Naive thymus-derived CD8-positive, alpha-beta T cell (primary cell): ENCODE measurements around the gene FAM120A. TPM values are rescaled to one million over a fixed set of nuclear protein-coding genes. Genes with fewer than 3 reads are reported as not detected.
A peak's percentile ranks its signal among the peaks of the same experiment; 100 is the strongest.

Source experiments
- ATAC-seq, 2 donors: fragments of 150-1000 bp; cut with Tn5 transposase in 1 of 2; sonication (Bioruptor Pico), chemical (Tn5 transposase) in 1 of 2; 1 replicate in 1 of 2; 2 replicates in 1 of 2; pipeline ENCODE4 v1.10.0; 2021; ENCODE audit warnings: mild to moderate bottlenecking in 2 of 2, moderate library complexity in 2 of 2
- POLR2A ChIA-PET: fragments of 350-600 bp; sonication (Branson Sonifier 250); formaldehyde crosslinking; loops from one replicate; lab custom pipeline; 2021; ENCODE audit warnings: antibody characterized with exemption; lab: Charles Lee
- DNase-seq, 10 donors: peaks; one replicate each; pipeline versions ENCODE4 v3.0.0 to v3.0.0-alpha.2; 2020 to 2022
- H3K27ac Mint-ChIP-seq, 10 donors: one replicate each; pipeline ENCODE4 v1.8.0; 2020 to 2022; ENCODE audit warnings: mild to moderate bottlenecking in 10 of 10, mixed read lengths in 10 of 10, moderate library complexity in 4 of 10, inconsistent platforms in 1 of 10
- H3K27me3 Mint-ChIP-seq, 5 donors: one replicate each; pipeline ENCODE4 v1.8.0; 2021 to 2022; ENCODE audit warnings: mixed read lengths in 5 of 5
- H3K36me3 Mint-ChIP-seq, 3 donors: one replicate each; pipeline ENCODE4 v1.8.0; 2020 to 2022; ENCODE audit warnings: mixed read lengths in 3 of 3, mild to moderate bottlenecking in 2 of 3, inconsistent platforms in 1 of 3
- H3K4me1 Mint-ChIP-seq, 4 donors: one replicate each; pipeline ENCODE4 v1.8.0; 2021 to 2022; ENCODE audit warnings: mixed read lengths in 4 of 4
- H3K4me3 Mint-ChIP-seq, 10 donors: one replicate each; pipeline ENCODE4 v1.8.0; 2020 to 2022; ENCODE audit warnings: mild to moderate bottlenecking in 10 of 10, mixed read lengths in 10 of 10, moderate library complexity in 6 of 10, inconsistent platforms in 1 of 10
- H3K9me3 Mint-ChIP-seq, 9 donors: one replicate each; pipeline ENCODE4 v1.8.0; 2020 to 2022; ENCODE audit warnings: mixed read lengths in 9 of 9, mild to moderate bottlenecking in 3 of 9, inconsistent platforms in 1 of 9, moderate library complexity in 1 of 9
- polyA plus RNA-seq, 3 donors: library from polyadenylated mRNA; unstranded; fragments of 300-500 nt; fragmentation: Illumina TruSeq; gene quantifications; one replicate each; pipeline ENCODE4 v1.2.3, GENCODE V29; 2021
- total RNA-seq, 8 experiments: library from RNA in 2 of 8; stranded (reverse) in 2 of 8; gene quantifications; one replicate each; pipeline ENCODE4 v1.2.3 and lab custom pipeline; 2021 to 2026

The FAM120A gene
- total and polyA plus RNA-seq, 5 experiments from 2014 or later = 7.8 to 85.4 (median 10.7) TPM

- no peaks in the 10 kb centered on the region for H3K27me3 Mint-ChIP-seq
- H3K4me1 Mint-ChIP-seq = peaks cover 56 to 95% (median 87%) of the 10 kb centered on the region in 4 donors
- H3K36me3 Mint-ChIP-seq = peaks cover 0 to 6% (median 0%) of the 10 kb centered on the region in 3 donors
- DNase-seq = no peak
- no peaks in the 10 kb centered on the region for H3K9me3 Mint-ChIP-seq
- POLR2A ChIA-PET = interaction anchor here (0.6 kb wide), 1 partner anchor 24 kb away, joined by 3 read pairs; no protein-coding TSS in a partner anchor
- no peak for ATAC-seq
- H3K4me3 Mint-ChIP-seq = peak overlapping the region in 8 of 10 donors; percentile 3 to 49 (median 26)
- peak overlapping the region in 8 of 10 donors; percentile 39 to 84 (median 64) for H3K27ac Mint-ChIP-seq
Measured at GRCh38 chr9:93463638-93464248, 12.3 kb downstream of the FAM120A start.

GRCh38 chr9:93464395-93464794 is 12.9 kb downstream of the FAM120A start:
- POLR2A ChIA-PET = interaction anchor here (0.6 to 1.0 kb wide), 2 partner anchors 13 to 25 kb away, joined by 3 read pairs; partner anchors contain the start of gene FAM120A

DNA sequence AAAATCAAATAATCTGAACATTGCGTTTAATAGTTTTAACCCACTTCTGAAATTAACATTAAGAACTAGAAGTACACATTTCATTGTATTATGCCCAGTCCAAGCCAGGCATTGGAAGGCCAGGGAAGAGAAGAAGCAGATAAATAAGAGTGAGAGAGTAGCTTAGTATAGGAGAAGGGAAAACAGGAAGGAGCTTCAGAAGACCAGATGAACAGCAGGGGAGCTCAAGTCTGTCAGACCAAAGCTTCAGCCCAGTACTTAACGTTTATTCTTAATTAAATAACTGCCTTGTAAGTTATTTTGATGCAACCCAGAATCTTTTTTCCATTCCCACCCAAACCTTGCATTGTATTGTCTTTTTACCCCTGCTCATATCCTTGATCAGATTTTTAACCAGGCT is 13.4 kb downstream of the FAM120A start:
- DNase-seq = no peak
- ATAC-seq = no peak
- Mint-ChIP-seq H3K27ac (peak overlapping the region in 7 of 10 donors; percentile 2 to 84 (median 63)), H3K36me3 (peaks cover 0 to 5% (median 0%) of the 10 kb centered on the region in 3 donors), H3K27me3 (no peaks in the 10 kb centered on the region), H3K4me1 (peaks cover 52 to 95% (median 83%) of the 10 kb centered on the region in 4 donors), H3K9me3 (no peaks in the 10 kb centered on the region), H3K4me3 (peak overlapping the region in 8 of 10 donors; percentile 11 to 64 (median 31))
- POLR2A ChIA-PET = interaction anchor here (0.9 to 1.0 kb wide), 2 partner anchors 14 to 102 kb away, joined by 3 read pairs; partner anchors contain the start of gene FAM120A

More at GRCh38 chr9:93464395-93464794, 12.9 kb downstream of the FAM120A start:
- ATAC-seq = no peak
- DNase-seq = no peak
- H3K4me1 Mint-ChIP-seq = peaks cover 56 to 95% (median 86%) of the 10 kb centered on the region in 4 donors
- no peaks in the 10 kb centered on the region for H3K9me3 Mint-ChIP-seq
- no peaks in the 10 kb centered on the region for H3K27me3 Mint-ChIP-seq
- peak overlapping the region in 6 of 10 donors; percentile 11 to 64 (median 32) for H3K4me3 Mint-ChIP-seq
- peaks cover 0 to 7% (median 0%) of the 10 kb centered on the region in 3 donors for H3K36me3 Mint-ChIP-seq
- peak overlapping the region in 8 of 10 donors; percentile 44 to 84 (median 66) for H3K27ac Mint-ChIP-seq

DNA sequence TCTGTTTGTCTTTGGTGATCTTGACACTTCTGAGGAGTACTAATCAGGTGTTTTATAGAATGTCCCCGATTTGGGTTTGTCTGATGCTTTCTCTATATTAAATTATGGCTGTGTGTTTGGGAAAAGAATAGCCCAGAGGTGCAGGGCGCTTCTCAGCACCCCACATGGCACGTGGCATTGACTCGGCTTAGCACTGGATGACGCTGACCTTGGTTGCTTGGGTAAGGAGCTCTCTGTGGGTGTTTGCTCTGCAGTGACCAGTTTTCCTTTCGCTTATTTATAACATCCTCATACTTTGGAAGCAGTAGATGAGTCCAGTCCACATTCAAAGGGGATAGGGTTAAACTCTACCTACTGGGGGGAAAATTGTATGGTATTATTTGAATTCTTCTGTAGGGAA is 14.4 kb downstream of the FAM120A start:
- POLR2A ChIA-PET = interaction anchor here (0.9 kb wide), 1 partner anchor 101 kb away, joined by 3 read pairs; no protein-coding TSS in a partner anchor
- H3K27ac Mint-ChIP-seq = peak overlapping the region in 4 of 10 donors; percentile 66 to 84 (median 80)
- no peak for DNase-seq
- H3K27me3 Mint-ChIP-seq = no peaks in the 10 kb centered on the region
- peak overlapping the region in 7 of 10 donors; percentile 15 to 69 (median 31) for H3K4me3 Mint-ChIP-seq
- H3K36me3 Mint-ChIP-seq = peaks cover 0 to 13% (median 0%) of the 10 kb centered on the region in 3 donors
- peaks cover 56 to 96% (median 83%) of the 10 kb centered on the region in 4 donors for H3K4me1 Mint-ChIP-seq
- H3K9me3 Mint-ChIP-seq = no peaks in the 10 kb centered on the region
- ATAC-seq = no peak

- H3K4me3 Mint-ChIP-seq = peak overlapping the region in 8 of 10 donors; percentile 1 to 69 (median 48)
- peak overlapping the region in 3 of 10 donors; percentile 38 to 71 (median 64) for H3K27ac Mint-ChIP-seq
- peaks cover 0 to 19% (median 4%) of the 10 kb centered on the region in 3 donors for H3K36me3 Mint-ChIP-seq
- H3K4me1 Mint-ChIP-seq = peaks cover 54 to 97% (median 82%) of the 10 kb centered on the region in 4 donors
- H3K9me3 Mint-ChIP-seq = no peaks in the 10 kb centered on the region
- POLR2A ChIA-PET = no interaction called here
- DNase-seq (no peak), ATAC-seq (no peak)
- H3K27me3 Mint-ChIP-seq = no peaks in the 10 kb centered on the region
Measured at GRCh38 chr9:93466416-93467061, 15.1 kb downstream of the FAM120A start.

- POLR2A ChIA-PET = no interaction called here
- ATAC-seq (no peak), DNase-seq (no peak)
- H3K9me3 Mint-ChIP-seq = no peaks in the 10 kb centered on the region
- H3K4me1 Mint-ChIP-seq = peaks cover 54 to 93% (median 80%) of the 10 kb centered on the region in 4 donors
- peaks cover 0 to 21% (median 4%) of the 10 kb centered on the region in 3 donors for H3K36me3 Mint-ChIP-seq
- H3K27me3 Mint-ChIP-seq = no peaks in the 10 kb centered on the region
- H3K4me3 Mint-ChIP-seq = peak overlapping the region in 8 of 10 donors; percentile 2 to 68 (median 49)
- H3K27ac Mint-ChIP-seq = peak overlapping the region in 3 of 10 donors; percentile 14 to 71 (median 56)
Measured at GRCh38 chr9:93467062-93467416, 15.6 kb downstream of the FAM120A start.

DNA sequence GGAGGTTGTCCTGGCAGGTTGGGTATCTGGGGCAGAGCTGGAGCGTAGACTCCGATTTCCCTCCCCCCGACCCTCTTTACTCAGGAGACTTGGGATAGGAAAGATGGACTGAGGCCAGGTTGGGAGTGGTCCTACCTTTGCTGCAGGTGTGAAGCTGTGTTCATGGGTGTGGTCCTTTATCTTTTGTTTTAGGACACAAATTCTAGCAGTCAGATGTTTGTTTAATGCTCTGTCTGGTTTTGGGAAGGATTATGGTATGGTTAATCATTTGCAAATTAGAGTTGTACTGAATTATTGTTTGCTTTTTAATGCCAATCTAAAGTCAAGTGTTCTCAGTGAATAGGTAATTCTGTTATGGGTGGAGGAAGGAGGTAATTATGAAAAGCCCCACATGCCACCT is 16.0 kb downstream of the FAM120A start:
- ATAC-seq (no peak), DNase-seq (no peak)
- peaks cover 0 to 25% (median 4%) of the 10 kb centered on the region in 3 donors for H3K36me3 Mint-ChIP-seq
- peak overlapping the region in 3 of 10 donors; percentile 46 to 71 (median 56) for H3K27ac Mint-ChIP-seq
- peaks cover 53 to 92% (median 79%) of the 10 kb centered on the region in 4 donors for H3K4me1 Mint-ChIP-seq
- POLR2A ChIA-PET = interaction anchor here (0.9 kb wide), 1 partner anchor 99 kb away, joined by 4 read pairs; no protein-coding TSS in a partner anchor
- H3K4me3 Mint-ChIP-seq = peak overlapping the region in 9 of 10 donors; percentile 2 to 68 (median 54)
- H3K27me3 Mint-ChIP-seq = no peaks in the 10 kb centered on the region
- no peaks in the 10 kb centered on the region for H3K9me3 Mint-ChIP-seq

- H3K4me1 Mint-ChIP-seq = peaks cover 46 to 78% (median 69%) of the 10 kb centered on the region in 4 donors
- POLR2A ChIA-PET = no interaction called here
- no peak for ATAC-seq
- H3K4me3 Mint-ChIP-seq = peak overlapping the region in 8 of 10 donors; percentile 30 to 78 (median 45)
- peak overlapping the region in 5 of 10 donors; percentile 39 to 56 (median 41) for H3K27ac Mint-ChIP-seq
- peaks cover 0 to 37% (median 4%) of the 10 kb centered on the region in 3 donors for H3K36me3 Mint-ChIP-seq
- no peak for DNase-seq
- no peaks in the 10 kb centered on the region for H3K27me3 Mint-ChIP-seq
- H3K9me3 Mint-ChIP-seq = no peaks in the 10 kb centered on the region
Measured at GRCh38 chr9:93468763-93469456, 17.4 kb downstream of the FAM120A start.

GRCh38 chr9:93470391-93470790 is 18.9 kb downstream of the FAM120A start:
- H3K27ac Mint-ChIP-seq = peak overlapping the region in 6 of 10 donors; percentile 1 to 80 (median 35)
- peaks cover 0 to 50% (median 10%) of the 10 kb centered on the region in 3 donors for H3K36me3 Mint-ChIP-seq
- POLR2A ChIA-PET = no interaction called here

GRCh38 chr9:93471124-93471523 is 19.6 kb downstream of the FAM120A start:
- no peaks in the 10 kb centered on the region for H3K9me3 Mint-ChIP-seq
- no peak for ATAC-seq
- peaks cover 34 to 64% (median 57%) of the 10 kb centered on the region in 4 donors for H3K4me1 Mint-ChIP-seq
- no peaks in the 10 kb centered on the region for H3K27me3 Mint-ChIP-seq
- no peak for DNase-seq
- no peak overlapping the region for H3K4me3 Mint-ChIP-seq
- POLR2A ChIA-PET = no interaction called here
- H3K36me3 Mint-ChIP-seq = peaks cover 0 to 57% (median 10%) of the 10 kb centered on the region in 3 donors
- peak overlapping the region in 1 of 10 donors; percentile 82 for H3K27ac Mint-ChIP-seq

More at GRCh38 chr9:93470391-93470790, 18.9 kb downstream of the FAM120A start:
- peaks cover 37 to 66% (median 59%) of the 10 kb centered on the region in 4 donors for H3K4me1 Mint-ChIP-seq
- H3K27me3 Mint-ChIP-seq = no peaks in the 10 kb centered on the region
- ATAC-seq (no peak), DNase-seq (no peak)
- H3K4me3 Mint-ChIP-seq = peak overlapping the region in 3 of 10 donors; percentile 3 to 34 (median 27)
- no peaks in the 10 kb centered on the region for H3K9me3 Mint-ChIP-seq

- H3K9me3 Mint-ChIP-seq = no peaks in the 10 kb centered on the region
- H3K4me3 Mint-ChIP-seq = no peak overlapping the region
- POLR2A ChIA-PET = no interaction called here
- peaks cover 21 to 48% (median 42%) of the 10 kb centered on the region in 4 donors for H3K4me1 Mint-ChIP-seq
- ATAC-seq (no peak), DNase-seq (no peak)
- H3K27ac Mint-ChIP-seq = no peak overlapping the region
- peaks cover 0 to 76% (median 17%) of the 10 kb centered on the region in 3 donors for H3K36me3 Mint-ChIP-seq
- H3K27me3 Mint-ChIP-seq = no peaks in the 10 kb centered on the region
Measured at GRCh38 chr9:93473411-93473810, 21.9 kb downstream of the FAM120A start.

- H3K4me3 Mint-ChIP-seq = no peak overlapping the region
- ATAC-seq (no peak), DNase-seq (no peak)
- H3K9me3 Mint-ChIP-seq = no peaks in the 10 kb centered on the region
- H3K36me3 Mint-ChIP-seq = peaks cover 0 to 88% (median 21%) of the 10 kb centered on the region in 3 donors
- peak overlapping the region in 1 of 10 donors; percentile 32 for H3K27ac Mint-ChIP-seq
- no peaks in the 10 kb centered on the region for H3K27me3 Mint-ChIP-seq
- H3K4me1 Mint-ChIP-seq = peaks cover 17 to 39% (median 28%) of the 10 kb centered on the region in 4 donors
- POLR2A ChIA-PET = no interaction called here
Measured at GRCh38 chr9:93475108-93475507, 23.6 kb downstream of the FAM120A start.
